Stimulated activated naive CD4-positive, alpha-beta T cell treated with Interleukin-2 at 50 U/mL for 16 hours (primary cell): Measurements from ENCODE around the gene ABCA1.
"Not testable (repeated sequence)": the region's sequence is repeated elsewhere in the genome, so short reads cannot be mapped to it uniquely, and the experiment has no call there.

ENCODE experiments used
- DNase-seq: peaks from one replicate; lab custom pipeline; 2025; lab: John Stamatoyannopoulos, UW

Gene ABCA1

GRCh38 chr9:104795857-104796256 is 132.1 kb downstream of the ABCA1 start:
- no peak for DNase-seq

- no peak for DNase-seq
Observed at GRCh38 chr9:104795082-104795481, 132.9 kb downstream of the ABCA1 start.

- DNase-seq: no peak
Observed at GRCh38 chr9:104794070-104794469, 133.9 kb downstream of the ABCA1 start.

- DNase-seq: no peak
Observed at GRCh38 chr9:104788251-104788650, 139.7 kb downstream of the ABCA1 start.

GRCh38 chr9:104787306-104788015 is 140.5 kb downstream of the ABCA1 start:
- no peak for DNase-seq

GRCh38 chr9:104786293-104786692 is 141.7 kb downstream of the ABCA1 start:
- no peak for DNase-seq

GRCh38 chr9:104784098-104784497 is 143.9 kb downstream of the ABCA1 start:
- no peak for DNase-seq

- no peak for DNase-seq
Observed at GRCh38 chr9:104783588-104783987, 144.4 kb downstream of the ABCA1 start.

- DNase-seq: no peak
Observed at GRCh38 chr9:104780796-104781395, 147.1 kb downstream of the ABCA1 start.

- no peak for DNase-seq
Observed at GRCh38 chr9:104779946-104780535, 147.9 kb downstream of the ABCA1 start.

- no peak for DNase-seq
Observed at GRCh38 chr9:104779334-104779733, 148.6 kb downstream of the ABCA1 start.

- DNase-seq: no peak
Observed at GRCh38 chr9:104778802-104779201, 149.2 kb downstream of the ABCA1 start.

- no peak for DNase-seq
Observed at GRCh38 chr9:104776797-104777196, 151.2 kb downstream of the ABCA1 start.

GRCh38 chr9:104775976-104776375 is 152.0 kb downstream of the ABCA1 start:
- DNase-seq: no peak

GRCh38 chr9:104775574-104775936 is 152.4 kb downstream of the ABCA1 start:
- DNase-seq: no peak

- DNase-seq: no peak
Observed at GRCh38 chr9:104774831-104775573, 153.0 kb downstream of the ABCA1 start.

GRCh38 chr9:104774132-104774531 is 153.8 kb downstream of the ABCA1 start:
- no peak for DNase-seq

GRCh38 chr9:104772714-104773510 is 155.0 kb downstream of the ABCA1 start:
- no peak for DNase-seq

- no peak for DNase-seq
Observed at GRCh38 chr9:104769655-104770054, 158.3 kb downstream of the ABCA1 start.

- DNase-seq: not testable (repeated sequence)
Observed at GRCh38 chr9:104769029-104769428, 158.9 kb downstream of the ABCA1 start.

- DNase-seq: no peak
Observed at GRCh38 chr9:104767507-104767906, 160.4 kb downstream of the ABCA1 start.

- DNase-seq: no peak
Observed at GRCh38 chr9:104766025-104766424, 161.9 kb downstream of the ABCA1 start.
